Parathyroid adenoma (tissue), 2 donors: ENCODE results near the gene LYSMD1.

ENCODE experiments used
- H2AFZ ChIP-seq: fragments of 300-600 bp; sonication (generic); one replicate; pipeline ENCODE4 v1.7.0; 2017; ENCODE audit warnings: antibody characterized with exemption, mild to moderate bottlenecking
- H3K27ac ChIP-seq: fragments of 300-600 bp; sonication (generic); one replicate; pipeline ENCODE4 v1.7.0; 2017
- H3K27me3 ChIP-seq: fragments of 300-600 bp; sonication (generic); one replicate; pipeline ENCODE4 v1.7.0; 2017; ENCODE audit warnings: low read length; ENCODE audit not compliant: control insufficient read depth, insufficient read depth
- H3K36me3 ChIP-seq: fragments of 300-600 bp; sonication (generic); one replicate; pipeline ENCODE4 v1.7.0; 2017; ENCODE audit warnings: low read length; ENCODE audit not compliant: control insufficient read depth, insufficient read depth
- H3K4me1 ChIP-seq: fragments of 300-600 bp; sonication (generic); one replicate; pipeline ENCODE4 v1.7.0; 2017; ENCODE audit warnings: control low read depth
- H3K4me2 ChIP-seq: fragments of 300-600 bp; sonication (generic); one replicate; pipeline ENCODE4 v1.7.0; 2017; ENCODE audit warnings: low read length
- H3K4me3 ChIP-seq: fragments of 300-600 bp; sonication (generic); one replicate; pipeline ENCODE4 v1.7.0; 2017; ENCODE audit warnings: low read depth, low read length
- H3K79me2 ChIP-seq: fragments of 300-600 bp; sonication (generic); one replicate; pipeline ENCODE4 v1.7.0; 2017; ENCODE audit warnings: control low read depth
- H3K9ac ChIP-seq: fragments of 300-600 bp; sonication (generic); one replicate; pipeline ENCODE4 v1.7.0; 2017; ENCODE audit warnings: mild to moderate bottlenecking
- H3K9me3 ChIP-seq: fragments of 300-600 bp; sonication (generic); one replicate; pipeline ENCODE4 v1.7.0; 2017; ENCODE audit warnings: low read length; ENCODE audit not compliant: control insufficient read depth
- TF ChIP-seq, protein P1 (sequence below): fragments of 300-600 bp; sonication (generic); IDR thresholded peaks from one replicate; pipeline ENCODE4 v1.7.0; 2017; ENCODE audit warnings: antibody characterized with exemption, mild to moderate bottlenecking
- donor health status: primary hyperparathyroidism.

The LYSMD1 gene

GRCh38 chr1:151142411-151143056 is 23.2 kb downstream of the LYSMD1 start:
- no peaks in the 10 kb centered on the region for H3K79me2 ChIP-seq
- no peak overlapping the region for H2AFZ ChIP-seq
- no peak overlapping the region for H3K4me3 ChIP-seq
- no peaks in the 10 kb centered on the region for H3K9me3 ChIP-seq
- H3K9ac ChIP-seq, result no peak overlapping the region
- no peaks in the 10 kb centered on the region for H3K4me1 ChIP-seq
- H3K36me3 ChIP-seq, result no peaks in the 10 kb centered on the region
- no peak overlapping the region for H3K4me2 ChIP-seq
- TF ChIP-seq, protein P1, sequence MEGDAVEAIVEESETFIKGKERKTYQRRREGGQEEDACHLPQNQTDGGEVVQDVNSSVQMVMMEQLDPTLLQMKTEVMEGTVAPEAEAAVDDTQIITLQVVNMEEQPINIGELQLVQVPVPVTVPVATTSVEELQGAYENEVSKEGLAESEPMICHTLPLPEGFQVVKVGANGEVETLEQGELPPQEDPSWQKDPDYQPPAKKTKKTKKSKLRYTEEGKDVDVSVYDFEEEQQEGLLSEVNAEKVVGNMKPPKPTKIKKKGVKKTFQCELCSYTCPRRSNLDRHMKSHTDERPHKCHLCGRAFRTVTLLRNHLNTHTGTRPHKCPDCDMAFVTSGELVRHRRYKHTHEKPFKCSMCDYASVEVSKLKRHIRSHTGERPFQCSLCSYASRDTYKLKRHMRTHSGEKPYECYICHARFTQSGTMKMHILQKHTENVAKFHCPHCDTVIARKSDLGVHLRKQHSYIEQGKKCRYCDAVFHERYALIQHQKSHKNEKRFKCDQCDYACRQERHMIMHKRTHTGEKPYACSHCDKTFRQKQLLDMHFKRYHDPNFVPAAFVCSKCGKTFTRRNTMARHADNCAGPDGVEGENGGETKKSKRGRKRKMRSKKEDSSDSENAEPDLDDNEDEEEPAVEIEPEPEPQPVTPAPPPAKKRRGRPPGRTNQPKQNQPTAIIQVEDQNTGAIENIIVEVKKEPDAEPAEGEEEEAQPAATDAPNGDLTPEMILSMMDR, result no peak
- H3K27ac ChIP-seq, result no peak overlapping the region
- H3K27me3 ChIP-seq, result no peaks in the 10 kb centered on the region

DNA sequence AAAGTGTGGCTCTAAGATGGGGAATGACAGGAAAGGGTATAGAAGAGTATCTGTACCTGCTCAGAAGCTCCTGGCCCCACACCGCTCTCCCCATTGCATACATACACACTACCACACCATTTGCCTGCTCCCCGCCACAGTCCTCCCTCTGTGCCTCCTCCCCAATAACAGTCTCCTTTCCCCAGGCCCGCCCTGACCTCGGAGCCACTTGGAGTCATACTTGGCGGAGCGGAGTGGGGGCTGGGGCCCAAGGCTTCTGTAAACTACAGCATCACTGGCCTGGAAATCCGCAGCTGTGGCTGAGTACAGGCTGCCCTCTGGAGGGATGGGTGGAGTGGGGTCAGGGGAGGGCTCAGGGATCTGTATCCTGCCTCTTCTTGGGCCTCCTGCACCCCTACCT is 27.9 kb downstream of the LYSMD1 start:
- H2AFZ ChIP-seq, result no peak overlapping the region
- H3K4me2 ChIP-seq, result no peak overlapping the region
- H3K36me3 ChIP-seq, result no peaks in the 10 kb centered on the region
- no peaks in the 10 kb centered on the region for H3K27me3 ChIP-seq
- H3K9me3 ChIP-seq, result no peaks in the 10 kb centered on the region
- no peaks in the 10 kb centered on the region for H3K4me1 ChIP-seq
- no peak overlapping the region for H3K27ac ChIP-seq
- H3K79me2 ChIP-seq, result no peaks in the 10 kb centered on the region
- TF ChIP-seq, protein P1, result no peak
- H3K9ac ChIP-seq, result no peak overlapping the region
- no peak overlapping the region for H3K4me3 ChIP-seq

DNA sequence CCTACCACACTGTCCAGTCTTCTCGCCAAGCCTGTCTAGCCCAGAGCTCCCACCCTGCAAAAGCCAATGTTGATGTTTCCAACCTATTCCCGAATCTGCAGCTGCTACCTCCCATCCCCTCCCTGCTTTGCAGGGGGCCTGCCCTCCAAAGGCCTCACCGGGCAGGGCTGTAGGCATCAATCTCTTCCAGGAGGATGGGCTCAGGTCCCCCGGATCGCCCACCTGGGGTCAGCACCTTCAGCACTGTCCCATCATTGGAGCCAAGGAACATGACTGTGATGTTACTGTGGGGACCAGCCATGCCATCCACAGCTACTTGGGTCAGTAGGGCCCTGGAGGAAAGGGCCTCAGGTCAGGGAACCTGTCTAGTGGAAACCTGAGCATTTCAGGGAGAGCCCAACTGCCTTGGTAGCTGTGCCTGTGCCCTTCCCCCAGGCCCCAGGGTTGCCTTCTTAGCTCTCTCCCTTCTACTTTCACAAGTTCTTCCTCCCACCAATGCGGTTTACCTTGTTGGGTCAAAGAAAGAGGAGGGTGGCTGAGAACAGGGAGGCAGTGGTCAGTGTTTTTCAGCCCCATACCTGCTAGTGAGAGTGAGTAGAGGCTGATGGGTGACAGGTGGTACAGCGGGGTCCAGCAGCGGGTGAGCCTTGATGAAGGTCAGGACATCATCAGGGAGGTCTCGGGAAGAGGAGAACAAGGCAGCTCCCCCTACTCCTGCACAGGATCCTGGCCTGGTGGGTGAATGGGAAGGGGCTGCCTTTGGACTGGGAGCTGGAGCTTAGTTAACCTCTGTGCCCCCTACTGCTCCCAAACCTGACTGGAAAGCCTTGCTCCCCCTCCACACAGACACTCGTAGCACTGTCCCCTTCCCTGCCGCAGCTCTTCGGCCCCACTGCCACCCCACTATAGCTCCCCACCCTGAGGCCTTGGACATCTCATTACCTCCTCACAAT is 30.0 kb downstream of the LYSMD1 start:
- Histone ChIP-seq H3K27ac (no peak overlapping the region), H3K9ac (no peak overlapping the region), H2AFZ (no peak overlapping the region), H3K4me1 (no peaks in the 10 kb centered on the region), H3K79me2 (no peaks in the 10 kb centered on the region), H3K36me3 (no peaks in the 10 kb centered on the region), H3K27me3 (no peaks in the 10 kb centered on the region), H3K4me2 (no peak overlapping the region), H3K4me3 (no peak overlapping the region), H3K9me3 (no peaks in the 10 kb centered on the region)
- TF ChIP-seq, protein P1, result no peak

DNA sequence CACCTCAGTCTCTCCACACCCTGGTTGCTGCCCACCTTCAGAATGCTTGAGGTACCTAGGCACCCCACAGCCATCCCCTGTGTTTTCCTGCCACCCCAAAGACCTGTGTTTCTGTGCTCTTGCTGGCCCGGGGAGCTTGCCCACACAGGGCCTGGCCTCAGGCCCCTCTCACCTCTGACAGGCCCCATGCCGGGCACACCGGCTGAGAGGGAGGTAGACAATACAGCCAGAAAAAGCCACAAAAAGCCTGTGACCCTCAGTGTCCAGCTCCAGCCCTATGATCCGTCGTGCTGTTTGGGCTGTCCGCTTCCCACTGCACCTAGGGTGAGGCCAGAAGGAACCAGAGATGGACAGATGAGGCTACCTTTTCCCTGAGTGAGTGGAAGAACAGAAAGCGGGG is 30.7 kb downstream of the LYSMD1 start:
- no peak overlapping the region for H3K4me3 ChIP-seq
- no peaks in the 10 kb centered on the region for H3K4me1 ChIP-seq
- no peak overlapping the region for H3K27ac ChIP-seq
- no peaks in the 10 kb centered on the region for H3K36me3 ChIP-seq
- TF ChIP-seq, protein P1, result no peak
- H3K9ac ChIP-seq, result no peak overlapping the region
- no peak overlapping the region for H3K4me2 ChIP-seq
- H3K27me3 ChIP-seq, result no peaks in the 10 kb centered on the region
- no peak overlapping the region for H2AFZ ChIP-seq
- no peaks in the 10 kb centered on the region for H3K79me2 ChIP-seq
- no peaks in the 10 kb centered on the region for H3K9me3 ChIP-seq
